Neural progenitor cell (in vitro differentiated cells): ENCODE results near the gene APBB2.

Experiments
- EZH2phosphoT487 ChIP-seq: fragments of 200-600 bp; sonication (generic); IDR thresholded peaks from 2 replicates; pipeline ENCODE4 v1.6.1; 2017; ENCODE audit warnings: antibody characterized with exemption
- TF ChIP-seq, protein P1 (sequence below): fragments of 200-600 bp; sonication (generic); IDR thresholded peaks from 2 replicates; pipeline ENCODE4 v1.5.1; 2017; ENCODE audit warnings: antibody characterized with exemption, mild to moderate bottlenecking

DNA sequence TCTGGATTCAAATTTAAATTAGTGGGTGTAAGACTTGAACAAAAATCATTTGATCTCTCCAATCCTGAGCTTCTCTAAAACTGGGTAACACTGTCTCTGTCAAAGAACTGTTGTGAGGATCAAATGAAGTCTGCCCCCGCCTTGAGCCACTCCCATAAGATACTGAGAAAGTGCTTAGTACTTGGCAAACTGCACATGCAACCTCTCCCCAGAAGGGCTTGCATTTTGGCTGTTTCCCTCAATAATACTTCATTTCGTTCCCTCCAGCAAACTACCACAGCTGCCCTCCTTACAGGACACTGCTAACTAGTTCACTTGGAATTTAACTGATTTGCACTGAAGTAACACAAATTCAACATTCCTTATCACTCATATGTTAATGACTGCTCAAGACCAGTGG is 79.8 kb downstream of the APBB2 start:
- TF ChIP-seq, protein P1, sequence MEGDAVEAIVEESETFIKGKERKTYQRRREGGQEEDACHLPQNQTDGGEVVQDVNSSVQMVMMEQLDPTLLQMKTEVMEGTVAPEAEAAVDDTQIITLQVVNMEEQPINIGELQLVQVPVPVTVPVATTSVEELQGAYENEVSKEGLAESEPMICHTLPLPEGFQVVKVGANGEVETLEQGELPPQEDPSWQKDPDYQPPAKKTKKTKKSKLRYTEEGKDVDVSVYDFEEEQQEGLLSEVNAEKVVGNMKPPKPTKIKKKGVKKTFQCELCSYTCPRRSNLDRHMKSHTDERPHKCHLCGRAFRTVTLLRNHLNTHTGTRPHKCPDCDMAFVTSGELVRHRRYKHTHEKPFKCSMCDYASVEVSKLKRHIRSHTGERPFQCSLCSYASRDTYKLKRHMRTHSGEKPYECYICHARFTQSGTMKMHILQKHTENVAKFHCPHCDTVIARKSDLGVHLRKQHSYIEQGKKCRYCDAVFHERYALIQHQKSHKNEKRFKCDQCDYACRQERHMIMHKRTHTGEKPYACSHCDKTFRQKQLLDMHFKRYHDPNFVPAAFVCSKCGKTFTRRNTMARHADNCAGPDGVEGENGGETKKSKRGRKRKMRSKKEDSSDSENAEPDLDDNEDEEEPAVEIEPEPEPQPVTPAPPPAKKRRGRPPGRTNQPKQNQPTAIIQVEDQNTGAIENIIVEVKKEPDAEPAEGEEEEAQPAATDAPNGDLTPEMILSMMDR: no peak
- TF ChIP-seq EZH2phosphoT487: no peak
